ENCODE results near the gene CCDC85C. TPM values are rescaled to one million over a fixed set of nuclear protein-coding genes. Genes with fewer than 3 reads are reported as not detected.

Gene CCDC85C
- total and polyA plus RNA-seq, 2 of the 4 experiments (the other 2 are of a cell fraction): 16.0 to 19.0 TPM

DNA sequence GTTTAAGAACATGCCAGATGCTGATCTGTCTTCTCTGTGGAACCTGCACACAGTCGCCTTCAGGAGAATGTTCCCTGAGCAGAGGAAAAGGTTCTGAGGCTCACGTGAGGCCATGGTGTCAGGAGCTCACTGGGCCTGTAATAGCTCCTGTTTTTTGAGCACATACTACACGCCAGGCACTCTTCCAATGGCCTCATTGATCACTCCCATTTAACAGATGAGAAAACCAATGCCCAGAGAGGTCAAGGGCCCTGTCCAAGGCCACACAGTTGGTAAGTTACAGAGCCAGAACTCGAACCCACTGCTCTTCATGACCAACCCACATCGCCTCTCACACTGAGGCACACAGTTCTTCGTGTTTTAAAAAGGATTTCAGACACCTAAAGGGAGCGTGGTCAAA, 33.6 kb upstream of the CCDC85C start:
- Histone ChIP-seq H3K4me3 (ENCODE audit: insufficient read depth, low read depth, low read length) (no peak overlapping the region), H3K18ac (ENCODE audit: low read depth, low read length) (no peak overlapping the region), H2AK9ac (replicated peaks; ENCODE audit: low read depth, low read length, poor library complexity) (no peak overlapping the region), H3K27ac (ENCODE audit: insufficient read depth, low read length) (no peak overlapping the region), H2BK20ac (ENCODE audit: low read depth, low read length) (no peak overlapping the region), H3K4me1 (ENCODE audit: control insufficient read depth, insufficient read depth, low read length) (no peaks in the 10 kb centered on the region), H3K56ac (ENCODE audit: extremely low read depth, insufficient read depth, low read length) (no peak overlapping the region), H2BK120ac (ENCODE audit: low read depth, low read length) (no peak overlapping the region), H3K4ac (ENCODE audit: low read depth, low read length) (no peak overlapping the region), H4K91ac (ENCODE audit: insufficient read depth, low read depth, low read length) (no peak overlapping the region), H3K27me3 (ENCODE audit: control insufficient read depth, insufficient read depth, low read length) (peaks cover 11% of the 10 kb centered on the region; the same call in 1 of the 2 replicates), H3K9me1 (ENCODE audit: insufficient read depth, low read length) (no peaks in the 10 kb centered on the region), H4K8ac (ENCODE audit: low read depth in 2 of 2, low read length in 2 of 2) (no peak overlapping the region), H2AK5ac (ENCODE audit: low read depth, low read length) (no peak overlapping the region), H3K4me2 (ENCODE audit: low read depth, low read length) (no peak overlapping the region), H4K20me1 (ENCODE audit: insufficient read depth, low read length) (no peaks in the 10 kb centered on the region), H2AFZ (replicated peaks; ENCODE audit: low read length, poor library complexity) (no peak overlapping the region), H4K5ac (ENCODE audit: low read depth, low read length) (no peak overlapping the region), H3K9ac (ENCODE audit: low read depth, low read length) (no peak overlapping the region), H3K36me3 (ENCODE audit: control insufficient read depth, insufficient read depth, low read length) (no peaks in the 10 kb centered on the region), H2BK5ac (ENCODE audit: low read depth, low read length, poor library complexity, severe bottlenecking) (no peak overlapping the region), H3K14ac (replicated peaks; ENCODE audit: low read depth, low read length) (no peak overlapping the region), H3K79me1 (ENCODE audit: low read depth in 1 of 2, low read length in 2 of 2) (no peaks in the 10 kb centered on the region), H3K9me3 (ENCODE audit: control insufficient read depth, insufficient read depth, low read length) (no peaks in the 10 kb centered on the region), H2BK15ac (ENCODE audit: low read depth, low read length) (no peak overlapping the region), H3K23ac (ENCODE audit: low read depth, low read length) (no peak overlapping the region)
- 92% methylated on average over 2 of the region's 7 CpGs; no CpG with 5 or more reads in 1 of the 2 experiments for WGBS, 2 experiments (ENCODE audit: extremely low coverage in 2 of 2, insufficient read length in 1 of 2)
- in situ Hi-C loops (cut with MboI; ENCODE audit: low sequenced_read_pairs): no loop called here
- intact Hi-C loops (cut with micrococcal nuclease): no loop called here
- no peak for TF ChIP-seq RFX5 (IDR thresholded peaks at IDR 0.05; ENCODE audit: low read depth, low read length)
- DNase-seq: no peak
- ATAC-seq (ENCODE audit: low read depth): no peak
- BruUV-seq (replicated peaks): no TSS peak
- ChIA-PET POLR2A (ENCODE audit: unreplicated experiment) (no interaction called here), CTCF (no interaction called here)
- dilution Hi-C loops (cut with HindIII; ENCODE audit: low sequenced_read_pairs, unreplicated experiment): no loop called here
